Central memory CD8-positive, alpha-beta T cell (primary cell): ENCODE measurements around the gene BRMS1.
A peak's percentile ranks its signal among the peaks of the same experiment; 100 is the strongest.
"Not testable (repeated sequence)": the region's sequence is repeated elsewhere in the genome, so short reads cannot be mapped to it uniquely, and the experiment has no call there.

Experiments used
- ATAC-seq: fragments of 150-1000 bp; cut with Tn5 transposase; replicated peaks from 2 replicates; pipeline ENCODE4 v1.10.0; 2022; ENCODE audit warnings: mild to moderate bottlenecking, moderate FRiP score, moderate number of reproducible peaks; ENCODE audit not compliant: poor library complexity, severe bottlenecking; ENCODE audit errors: extremely low read depth
- DNase-seq, 2 donors: peaks; one replicate each; pipeline ENCODE4 v3.0.0; 2021; ENCODE audit warnings: low spot score in 2 of 2
- H3K27ac Mint-ChIP-seq: one replicate; pipeline ENCODE4 v1.8.0; 2022; ENCODE audit warnings: low read depth, mild to moderate bottlenecking, moderate library complexity, mixed read lengths
- H3K27me3 Mint-ChIP-seq: one replicate; pipeline ENCODE4 v1.8.0; 2022; ENCODE audit warnings: mixed read lengths
- H3K36me3 Mint-ChIP-seq: one replicate; pipeline ENCODE4 v1.8.0; 2022; ENCODE audit warnings: mild to moderate bottlenecking, moderate library complexity, mixed read lengths; ENCODE audit not compliant: insufficient read depth
- H3K4me1 Mint-ChIP-seq: one replicate; pipeline ENCODE4 v1.8.0; 2022; ENCODE audit warnings: mixed read lengths
- H3K4me3 Mint-ChIP-seq: one replicate; pipeline ENCODE4 v1.8.0; 2022; ENCODE audit warnings: mild to moderate bottlenecking, moderate library complexity, mixed read lengths
- H3K9me3 Mint-ChIP-seq: one replicate; pipeline ENCODE4 v1.8.0; 2022; ENCODE audit warnings: mixed read lengths

Gene BRMS1

DNA sequence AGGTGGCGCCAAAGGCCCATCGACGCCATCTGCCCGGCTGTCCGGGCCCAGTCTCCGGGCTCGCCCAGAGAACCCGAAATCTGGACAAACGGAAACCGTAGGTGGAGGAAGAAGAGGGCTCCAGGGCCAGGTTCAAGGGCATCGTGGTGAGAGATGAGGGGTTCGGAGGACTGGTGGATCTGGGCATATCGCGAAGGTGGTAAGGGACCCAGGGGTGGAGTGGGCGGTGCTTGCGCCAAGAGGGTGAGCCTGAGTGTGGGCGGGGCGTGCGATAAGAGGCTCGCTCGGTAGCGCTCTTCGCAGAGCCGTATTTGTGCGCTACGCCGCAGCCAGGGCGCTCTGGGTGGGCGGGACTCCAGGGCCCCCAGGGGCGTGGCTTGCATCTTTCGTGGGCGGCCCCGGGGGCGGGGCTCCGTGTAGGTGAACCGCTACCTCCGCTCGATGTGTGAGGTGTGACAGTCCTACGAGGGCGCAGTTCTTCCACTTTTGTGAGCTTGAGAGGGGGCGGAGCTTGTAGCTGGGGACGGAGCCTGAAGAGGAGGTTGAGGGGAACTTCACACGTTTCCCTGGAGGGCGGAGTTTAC lies 32.8 kb downstream of the BRMS1 start:
- Mint-ChIP-seq H3K36me3 (peaks cover 17% of the 10 kb centered on the region), H3K4me1 (peaks cover 28% of the 10 kb centered on the region), H3K27me3 (no peaks in the 10 kb centered on the region), H3K27ac (peak overlapping the region; percentile 85), H3K9me3 (no peaks in the 10 kb centered on the region), H3K4me3 (peak overlapping the region; percentile 79)
- DNase-seq (peak; percentile 99), ATAC-seq (peak; percentile 73)

DNA sequence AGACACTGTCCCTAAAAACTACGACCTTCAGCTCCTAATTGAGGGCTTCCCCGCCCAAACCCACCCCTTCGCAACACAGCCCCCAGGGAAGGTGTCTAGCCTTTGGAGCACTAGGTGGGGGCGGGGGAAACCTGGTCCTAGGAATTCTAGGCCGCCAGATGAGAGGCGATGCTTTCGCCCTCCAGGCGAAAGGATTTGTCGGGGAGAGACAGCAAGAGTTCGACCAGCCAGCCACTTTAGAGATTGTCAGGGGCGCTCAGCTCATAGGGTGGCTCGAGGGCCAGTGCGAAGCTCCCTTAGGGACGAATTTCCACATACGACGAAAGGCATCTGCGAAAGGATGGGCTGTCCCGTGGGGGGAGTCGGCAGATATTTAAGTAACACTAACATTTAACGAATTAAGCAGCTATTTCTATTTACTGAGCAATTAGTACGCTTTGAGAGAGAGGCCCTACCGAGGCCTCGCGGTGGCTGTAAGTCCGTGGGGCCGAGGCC lies 33.4 kb downstream of the BRMS1 start:
- Mint-ChIP-seq H3K4me3 (peak overlapping the region; percentile 79), H3K4me1 (peaks cover 28% of the 10 kb centered on the region), H3K27ac (peak overlapping the region; percentile 85), H3K27me3 (no peaks in the 10 kb centered on the region), H3K9me3 (no peaks in the 10 kb centered on the region), H3K36me3 (peaks cover 17% of the 10 kb centered on the region)
- DNase-seq (no peak), ATAC-seq (peak; percentile 31)

DNA sequence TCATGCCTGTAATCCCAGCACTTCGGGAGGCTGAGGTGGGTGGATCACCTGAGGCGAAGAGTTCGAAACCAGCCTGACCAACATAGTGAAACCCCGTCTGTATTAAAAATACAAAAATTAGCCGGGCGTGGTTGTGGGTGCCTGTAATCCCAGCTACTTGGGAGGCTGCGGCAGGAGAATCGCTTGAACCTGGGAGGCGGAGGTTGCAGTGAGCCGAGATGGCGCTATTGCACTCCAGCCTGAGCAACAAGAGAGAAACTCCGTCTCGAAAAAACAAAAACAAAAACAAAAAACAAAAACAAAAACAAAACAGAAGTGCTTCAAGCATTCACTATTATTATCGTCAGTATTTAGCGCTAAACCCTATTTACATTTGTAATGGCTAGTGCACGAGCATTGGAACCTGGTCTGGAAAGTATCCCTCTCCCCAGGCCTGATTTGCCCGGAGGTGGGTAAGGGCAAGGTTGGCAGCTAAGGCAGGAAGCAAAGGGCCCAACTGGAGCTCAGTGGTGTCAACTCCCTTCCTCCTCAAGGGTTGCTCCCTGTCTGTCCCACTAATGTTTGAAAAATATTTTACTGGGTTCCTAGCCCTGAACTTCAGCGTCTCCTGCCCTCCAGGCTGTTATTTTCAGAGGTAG lies 34.0 kb downstream of the BRMS1 start:
- not testable (repeated sequence) for H3K4me3 Mint-ChIP-seq, ATAC-seq, H3K27ac Mint-ChIP-seq, H3K9me3 Mint-ChIP-seq, H3K27me3 Mint-ChIP-seq, DNase-seq
- Mint-ChIP-seq H3K4me1 (peaks cover 26% of the 10 kb centered on the region), H3K36me3 (peaks cover 14% of the 10 kb centered on the region)

DNA sequence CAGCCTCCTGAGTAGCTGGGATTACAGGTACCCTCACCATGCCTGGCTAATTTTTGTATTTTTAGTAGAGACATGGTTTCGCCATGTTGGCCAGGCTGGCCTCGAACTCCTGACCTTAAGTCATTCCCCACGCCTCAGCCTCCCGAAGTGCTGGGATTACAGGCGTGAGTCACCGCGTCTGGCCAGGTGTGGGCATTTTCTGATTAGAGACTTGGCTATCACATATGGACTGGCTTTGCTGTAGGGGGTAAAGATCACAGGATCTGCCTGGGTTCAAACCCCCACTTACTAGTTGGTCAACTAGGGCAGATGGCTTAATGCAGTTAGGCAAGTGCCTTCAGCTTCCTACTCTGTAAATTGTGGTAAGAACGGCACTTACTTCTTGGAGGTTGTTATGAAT lies 34.6 kb downstream of the BRMS1 start:
- DNase-seq (no peak), ATAC-seq (no peak)
- H3K27me3 Mint-ChIP-seq: no peaks in the 10 kb centered on the region
- peaks cover 11% of the 10 kb centered on the region for H3K36me3 Mint-ChIP-seq
- no peaks in the 10 kb centered on the region for H3K9me3 Mint-ChIP-seq
- H3K27ac Mint-ChIP-seq: no peak overlapping the region
- peaks cover 20% of the 10 kb centered on the region for H3K4me1 Mint-ChIP-seq
- H3K4me3 Mint-ChIP-seq: no peak overlapping the region

DNA sequence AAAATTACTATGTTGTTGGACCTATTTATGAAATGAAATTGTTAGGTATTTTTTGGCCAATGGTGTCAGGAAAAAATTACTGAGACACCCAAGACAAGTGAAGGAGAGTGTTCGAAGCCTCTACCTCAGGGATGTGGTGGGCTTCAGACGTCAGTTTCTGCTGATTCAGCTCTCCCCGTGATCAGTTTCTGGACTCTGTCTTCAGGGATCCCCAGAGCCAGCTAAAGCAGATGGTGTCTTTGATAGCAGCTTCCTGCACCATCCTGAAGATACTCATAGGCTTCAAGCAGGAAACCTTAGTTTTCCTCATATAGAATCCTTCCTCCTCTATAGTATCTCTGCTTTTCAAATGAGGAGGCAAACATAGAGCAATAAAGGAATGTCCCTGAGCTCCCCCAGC lies 35.4 kb downstream of the BRMS1 start:
- Mint-ChIP-seq H3K36me3 (peaks cover 11% of the 10 kb centered on the region), H3K27me3 (no peaks in the 10 kb centered on the region), H3K4me1 (peaks cover 17% of the 10 kb centered on the region), H3K27ac (no peak overlapping the region), H3K4me3 (no peak overlapping the region), H3K9me3 (no peaks in the 10 kb centered on the region)
- DNase-seq (no peak), ATAC-seq (no peak)

DNA sequence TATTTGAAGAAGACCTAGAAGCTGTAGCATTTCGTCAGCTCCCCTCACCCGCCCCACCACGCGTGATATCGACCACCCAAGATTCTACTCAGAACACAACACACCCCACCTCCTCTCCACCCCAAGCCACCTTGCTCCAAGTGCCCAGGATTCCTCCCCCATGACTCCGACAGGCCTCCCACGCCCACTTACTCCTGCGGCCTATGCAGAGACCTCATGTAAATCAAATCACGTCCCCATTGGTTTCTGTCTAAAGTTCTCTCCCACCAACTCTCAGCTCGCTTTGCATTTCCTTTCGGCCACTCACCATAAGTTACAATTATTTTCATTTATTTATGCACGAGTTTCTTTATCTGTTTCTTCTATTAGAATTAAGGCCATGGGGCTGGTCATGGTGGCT lies 42.2 kb downstream of the BRMS1 start:
- Mint-ChIP-seq H3K4me1 (no peaks in the 10 kb centered on the region), H3K27me3 (no peaks in the 10 kb centered on the region), H3K27ac (no peak overlapping the region), H3K4me3 (no peak overlapping the region), H3K9me3 (no peaks in the 10 kb centered on the region), H3K36me3 (no peaks in the 10 kb centered on the region)
- ATAC-seq: no peak
- no peak for DNase-seq

DNA sequence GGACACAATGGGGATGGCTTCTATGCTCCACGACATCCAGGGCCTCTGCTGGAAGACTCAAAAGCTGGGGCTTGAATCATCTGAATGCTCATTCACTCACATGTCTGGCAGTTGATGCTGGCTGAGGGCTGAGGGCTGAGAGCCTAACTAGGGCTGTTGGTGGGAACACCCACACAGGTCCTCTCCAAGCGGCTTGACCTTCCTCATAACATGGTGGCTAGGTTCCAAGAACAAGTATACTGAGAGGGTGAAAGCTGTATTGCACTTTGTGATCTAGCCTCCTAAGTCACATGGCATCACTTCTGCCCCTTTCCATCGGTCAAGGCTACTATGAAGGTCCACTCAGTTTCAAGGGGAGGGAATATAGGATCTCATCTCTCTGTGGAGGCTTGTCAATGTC lies 45.7 kb downstream of the BRMS1 start:
- ATAC-seq: no peak
- peaks cover 3% of the 10 kb centered on the region for H3K36me3 Mint-ChIP-seq
- peaks cover 10% of the 10 kb centered on the region for H3K27me3 Mint-ChIP-seq
- H3K4me1 Mint-ChIP-seq: no peaks in the 10 kb centered on the region
- no peaks in the 10 kb centered on the region for H3K9me3 Mint-ChIP-seq
- no peak overlapping the region for H3K27ac Mint-ChIP-seq
- H3K4me3 Mint-ChIP-seq: no peak overlapping the region
- no peak for DNase-seq

DNA sequence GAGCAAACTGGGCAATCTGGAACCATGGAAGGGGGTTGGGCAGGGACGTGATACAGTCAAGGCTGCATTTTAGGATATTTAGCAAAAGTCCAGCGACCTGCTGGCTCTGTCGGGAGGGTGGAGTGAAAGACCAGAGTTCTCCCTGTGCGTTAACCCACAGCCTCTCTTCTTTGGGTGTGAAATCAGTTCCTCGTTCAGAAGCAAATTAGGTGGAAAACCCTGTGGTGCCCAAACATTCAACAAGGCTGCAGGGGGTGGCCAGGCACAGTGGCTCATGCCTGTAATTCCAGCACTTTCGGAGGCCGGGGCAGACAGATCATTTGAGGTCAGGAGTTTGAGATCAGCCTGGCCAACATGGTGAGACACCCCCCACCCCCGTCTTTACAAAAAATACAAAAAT lies 47.3 kb downstream of the BRMS1 start:
- Mint-ChIP-seq H3K36me3 (peaks cover 4% of the 10 kb centered on the region), H3K27ac (no peak overlapping the region), H3K9me3 (no peaks in the 10 kb centered on the region), H3K4me3 (no peak overlapping the region), H3K4me1 (no peaks in the 10 kb centered on the region), H3K27me3 (peaks cover 21% of the 10 kb centered on the region)
- ATAC-seq: no peak
- no peak for DNase-seq

DNA sequence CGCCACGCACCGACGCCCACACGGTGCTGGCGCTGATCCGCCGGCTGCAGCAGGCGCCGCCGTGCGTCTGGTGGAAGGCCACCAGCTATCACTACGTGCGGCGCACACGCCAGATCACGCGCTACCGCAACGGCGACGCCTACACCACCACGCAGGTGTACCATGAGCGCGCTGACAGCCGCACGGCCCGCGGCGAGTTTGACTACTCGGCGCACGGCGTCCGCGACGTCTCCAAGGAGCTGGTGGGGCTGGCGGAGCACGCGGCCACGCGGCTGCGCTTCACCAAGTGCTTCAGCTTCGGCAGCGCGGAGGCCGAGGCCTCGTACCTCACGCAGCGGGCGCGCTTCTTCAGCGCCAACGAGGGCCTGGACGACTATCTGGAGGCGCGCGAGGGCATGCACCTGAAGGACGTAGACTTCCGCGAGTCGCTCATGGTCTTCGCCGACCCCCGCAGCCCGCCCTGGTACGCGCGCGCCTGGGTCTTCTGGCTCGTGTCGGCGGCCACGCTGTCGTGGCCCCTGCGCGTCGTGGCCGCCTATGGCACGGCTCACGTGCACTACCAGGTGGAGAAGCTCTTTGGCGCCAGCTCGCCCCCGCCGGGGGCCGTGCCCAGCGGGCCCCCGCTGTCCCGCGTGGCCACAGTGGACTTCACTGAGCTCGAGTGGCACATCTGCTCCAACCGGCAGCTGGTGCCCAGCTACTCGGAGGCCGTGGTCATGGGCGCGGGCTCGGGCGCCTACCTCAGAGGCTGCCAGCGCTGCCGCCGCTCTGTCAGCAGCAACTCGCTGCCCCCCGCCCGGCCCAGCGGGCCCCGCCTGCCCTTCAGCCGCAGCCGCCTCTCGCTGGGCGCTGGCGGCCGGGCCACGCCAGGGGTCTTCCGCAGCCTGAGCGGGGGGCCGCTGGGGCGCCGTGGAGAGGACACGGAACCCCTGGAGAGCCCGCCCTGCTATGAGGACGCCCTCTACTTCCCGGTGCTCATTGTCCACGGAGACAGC lies 50.0 kb downstream of the BRMS1 start:
- Mint-ChIP-seq H3K4me1 (peaks cover 5% of the 10 kb centered on the region), H3K36me3 (peaks cover 4% of the 10 kb centered on the region), H3K9me3 (no peaks in the 10 kb centered on the region), H3K4me3 (no peak overlapping the region), H3K27me3 (peaks cover 27% of the 10 kb centered on the region), H3K27ac (no peak overlapping the region)
- DNase-seq (no peak), ATAC-seq (no peak)

DNA sequence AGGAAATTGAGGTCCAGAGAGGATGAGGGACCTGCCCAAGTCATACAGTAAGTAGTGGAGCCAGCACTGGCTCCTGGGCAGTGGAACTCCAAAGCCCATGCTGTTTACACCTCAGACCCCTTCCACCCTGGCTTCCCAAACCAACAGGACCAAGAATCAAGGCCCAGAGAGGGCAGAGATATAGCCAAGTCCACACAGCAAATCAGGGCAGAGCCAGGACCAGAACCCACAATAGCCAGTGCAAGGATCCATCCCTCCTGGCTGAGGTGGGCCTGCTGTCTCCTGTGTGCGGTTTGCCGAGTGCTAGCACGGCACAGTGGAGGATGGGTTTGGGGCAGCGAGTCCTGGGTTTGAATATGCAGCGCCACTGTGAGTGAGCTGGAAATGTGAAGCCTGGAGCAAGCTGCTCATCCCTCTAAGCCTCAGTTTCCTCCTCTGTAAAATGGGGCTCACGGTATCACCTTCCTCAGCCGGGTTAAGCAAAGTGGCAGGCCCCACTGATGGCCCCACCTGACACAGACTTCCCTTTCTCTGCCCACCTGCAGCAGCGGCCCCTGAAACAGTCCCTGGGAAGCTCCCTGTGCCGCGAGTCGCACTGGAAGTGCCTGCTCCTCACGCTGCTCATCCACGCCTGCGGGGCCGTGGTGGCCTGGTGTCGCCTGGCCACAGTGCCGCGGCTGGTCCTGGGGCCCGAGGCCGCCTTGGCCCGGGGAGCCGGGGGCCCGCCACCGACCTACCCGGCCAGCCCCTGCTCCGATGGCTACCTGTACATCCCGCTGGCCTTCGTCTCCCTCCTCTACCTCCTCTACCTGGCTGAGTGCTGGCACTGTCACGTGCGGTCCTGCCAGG lies 50.9 kb downstream of the BRMS1 start:
- ATAC-seq: no peak
- H3K4me3 Mint-ChIP-seq: peak overlapping the region; percentile 46
- no peaks in the 10 kb centered on the region for H3K9me3 Mint-ChIP-seq
- DNase-seq: no peak
- H3K27me3 Mint-ChIP-seq: peaks cover 27% of the 10 kb centered on the region
- no peak overlapping the region for H3K27ac Mint-ChIP-seq
- H3K36me3 Mint-ChIP-seq: peaks cover 5% of the 10 kb centered on the region
- peaks cover 15% of the 10 kb centered on the region for H3K4me1 Mint-ChIP-seq

DNA sequence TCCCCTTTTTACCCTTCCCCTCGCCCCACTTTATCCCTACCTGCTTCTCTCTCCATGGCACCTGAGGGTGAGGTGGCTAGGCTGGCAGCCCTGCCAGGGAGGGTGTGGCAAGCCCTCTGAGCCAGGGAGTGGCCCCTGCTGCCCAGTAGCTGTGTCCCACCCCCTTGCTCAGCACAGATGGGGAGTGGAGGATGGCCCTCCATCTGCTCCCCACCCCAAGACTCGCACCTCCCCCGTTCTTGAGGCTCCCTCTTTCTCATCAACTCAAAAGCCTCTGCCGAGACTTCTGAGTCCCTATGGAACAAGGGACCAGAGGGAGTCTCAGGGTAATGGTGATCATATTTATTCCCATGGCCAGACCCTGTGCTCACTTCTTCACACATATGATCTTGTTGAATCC lies 51.6 kb downstream of the BRMS1 start:
- DNase-seq (no peak), ATAC-seq (no peak)
- Mint-ChIP-seq H3K27ac (no peak overlapping the region), H3K4me3 (peak overlapping the region; percentile 46), H3K36me3 (peaks cover 8% of the 10 kb centered on the region), H3K4me1 (peaks cover 19% of the 10 kb centered on the region), H3K27me3 (peaks cover 27% of the 10 kb centered on the region), H3K9me3 (no peaks in the 10 kb centered on the region)
